ENCODE results near the gene CMSS1.

CMSS1 gene

DNA sequence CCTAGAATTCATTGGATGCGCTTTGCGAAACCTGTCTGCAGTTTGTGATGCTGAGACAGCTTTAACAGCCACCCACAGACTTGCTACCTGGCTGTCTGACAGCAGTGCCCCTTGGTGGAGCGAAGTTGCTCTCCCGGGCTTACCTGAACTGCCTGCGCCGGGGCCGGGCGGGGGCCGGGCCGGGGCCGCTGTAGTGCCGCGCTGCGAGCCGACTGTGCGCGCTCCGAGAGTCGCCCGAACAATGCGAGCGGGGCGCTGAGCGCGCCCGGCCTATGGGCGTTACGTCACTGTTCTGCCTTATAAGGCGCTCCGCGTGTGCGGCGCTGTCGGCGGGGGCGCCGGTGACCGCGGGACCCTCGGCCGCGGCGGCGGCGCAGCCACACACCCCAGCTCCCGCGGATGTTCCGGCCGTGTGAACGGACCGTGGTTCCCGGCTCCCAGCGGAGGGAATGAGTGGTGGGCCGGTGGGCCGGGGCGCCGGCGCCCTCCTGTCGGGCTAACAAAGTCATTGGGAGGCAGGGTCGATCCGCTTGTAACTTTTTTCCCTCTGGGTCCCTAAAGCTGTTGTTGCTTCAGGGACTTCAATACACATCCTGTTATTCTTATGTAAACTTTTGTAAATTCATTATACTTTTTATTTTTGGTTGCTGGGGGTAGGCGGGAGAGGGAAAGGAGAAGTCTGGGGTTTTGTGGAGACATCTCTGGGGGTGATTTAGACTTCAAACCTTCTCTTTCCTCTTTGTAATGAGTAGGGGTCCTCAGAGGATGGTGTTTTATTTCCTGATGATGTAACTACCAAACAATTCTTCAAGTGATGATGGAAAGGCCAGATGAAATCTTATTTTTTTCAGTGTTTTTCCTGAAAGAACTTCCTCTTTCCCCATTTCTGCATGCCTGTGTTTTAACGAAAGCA lies 58.5 kb downstream of the CMSS1 start:
- peak; percentile 33 to 70 (median 57) for DNase-seq

DNA sequence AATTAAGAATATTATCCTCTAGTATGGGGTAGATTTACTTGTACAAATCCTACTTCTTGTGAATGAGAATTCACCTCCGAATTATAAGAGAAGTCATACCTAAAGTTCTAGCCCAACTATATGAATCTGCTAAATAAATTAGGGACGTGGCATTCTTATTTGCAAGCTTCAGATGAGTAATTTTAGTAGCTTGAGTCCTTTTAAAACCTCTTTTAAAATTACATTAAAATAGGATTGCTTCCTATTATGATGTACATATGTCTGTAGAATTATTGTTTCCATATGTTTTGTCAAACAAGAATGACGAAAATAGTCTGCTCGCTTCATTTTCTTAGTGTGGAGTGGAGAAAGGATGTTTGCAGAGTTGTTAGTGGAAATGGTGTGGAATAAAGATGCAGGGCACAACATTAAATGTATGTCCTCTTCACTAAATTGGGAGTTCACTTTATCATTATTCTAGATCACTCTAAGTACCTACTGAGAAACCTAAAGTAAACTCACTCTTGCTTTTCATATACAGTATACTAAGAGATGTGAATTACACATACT lies 59.4 kb downstream of the CMSS1 start:
- no peak for DNase-seq

DNA sequence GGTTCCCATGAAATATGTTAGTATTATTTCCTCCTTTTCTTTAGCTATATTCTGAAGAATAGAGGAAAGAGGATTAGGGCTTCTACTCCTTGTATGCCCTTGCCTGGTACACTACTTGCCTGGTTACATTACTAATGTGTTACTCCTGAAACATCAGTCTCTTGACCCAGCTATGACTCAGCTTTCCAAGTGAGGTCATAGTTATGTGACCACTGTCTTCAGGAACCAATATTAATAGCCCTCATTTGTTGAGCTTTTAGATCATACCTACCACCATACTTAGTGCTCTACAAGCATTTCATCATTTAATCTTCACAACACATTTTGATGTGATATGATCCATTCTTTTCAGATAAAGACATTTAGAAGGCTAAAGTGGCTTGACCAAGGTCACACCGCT lies 60.3 kb downstream of the CMSS1 start:
- no peak for DNase-seq

DNA sequence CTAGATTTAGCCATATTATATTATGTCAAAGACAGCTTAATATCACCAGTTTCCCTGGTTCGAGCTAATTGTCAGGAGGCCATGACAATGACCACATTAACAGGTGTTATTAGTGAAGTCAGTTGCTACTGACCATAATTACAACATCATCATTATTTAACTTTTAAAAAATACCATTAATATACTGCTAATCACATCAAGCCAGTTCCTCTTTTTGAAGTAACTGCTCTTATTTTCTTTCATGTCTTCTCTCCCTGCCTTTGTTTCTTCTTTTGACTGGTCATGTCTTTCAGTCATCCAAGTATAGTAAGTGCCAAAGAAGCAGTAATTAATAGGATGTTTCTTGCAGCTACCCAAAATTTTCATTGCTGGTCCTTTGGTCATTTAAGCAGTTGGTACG lies 61.6 kb downstream of the CMSS1 start:
- no peak for DNase-seq

DNA sequence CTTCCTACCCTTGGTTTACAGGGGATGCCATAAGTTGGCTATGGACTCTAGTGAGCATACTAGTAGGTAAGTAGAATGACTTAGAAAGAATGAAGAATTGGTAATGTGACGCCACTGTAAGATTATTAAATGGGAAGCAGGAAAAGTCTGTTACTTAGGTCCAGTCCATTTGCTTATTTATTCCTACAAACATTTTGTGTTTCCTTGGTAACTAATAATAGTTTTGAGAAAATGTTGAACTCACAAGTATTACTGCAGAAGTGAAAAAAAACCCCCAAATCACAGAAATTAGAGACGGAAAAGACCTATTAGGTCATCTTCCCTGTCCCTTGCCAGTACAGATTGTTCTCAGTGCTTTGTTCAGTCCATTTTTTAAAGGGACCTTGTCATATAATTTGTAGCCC lies 63.5 kb downstream of the CMSS1 start:
- DNase-seq = no peak

DNA sequence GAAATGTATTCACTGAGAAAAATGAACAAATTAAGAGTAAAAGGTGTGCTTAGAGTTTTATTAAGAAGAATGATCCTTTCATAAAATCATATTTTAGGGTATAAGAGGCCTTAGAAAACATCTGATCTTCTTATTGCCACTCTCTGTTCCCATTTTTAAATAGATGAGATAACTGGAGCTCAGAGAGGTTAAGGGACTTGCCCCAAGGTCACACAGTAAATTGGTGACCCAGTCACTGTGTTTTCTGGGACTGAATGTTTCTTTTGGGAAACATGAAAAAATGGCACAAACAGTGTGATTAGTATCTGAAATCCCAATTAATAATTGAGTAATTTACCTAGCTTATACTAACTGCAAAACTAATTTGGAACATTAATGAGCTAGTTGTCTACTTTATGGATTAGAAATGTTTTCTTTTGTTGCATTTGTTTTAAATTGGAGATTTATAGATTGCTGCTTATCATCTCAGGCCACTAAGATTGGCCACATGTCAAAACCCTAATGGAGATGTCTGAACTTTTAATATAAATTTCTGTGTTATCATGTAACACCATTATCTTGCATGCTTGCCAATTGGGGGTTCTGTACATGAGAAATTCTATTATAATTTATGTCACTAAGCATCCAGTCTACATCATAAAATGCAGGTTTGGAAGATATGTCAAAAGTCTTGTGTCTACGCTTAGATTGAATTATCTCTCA lies 64.9 kb downstream of the CMSS1 start:
- no peak for DNase-seq

DNA sequence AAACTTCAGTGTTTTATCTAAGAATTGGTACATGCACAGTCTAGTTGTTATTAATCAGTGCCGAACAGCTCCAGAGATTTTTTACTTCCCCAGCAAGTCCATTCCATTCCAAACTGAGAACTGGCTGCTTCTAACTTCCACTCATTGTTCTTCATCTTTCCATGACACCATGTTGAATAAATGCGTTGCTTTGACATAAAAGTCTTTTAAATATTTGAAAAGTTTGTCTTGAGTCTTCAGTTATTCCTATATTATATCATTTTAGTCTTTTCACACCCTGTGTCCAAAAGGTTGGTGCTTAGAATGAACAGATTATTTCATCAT lies 65.4 kb downstream of the CMSS1 start:
- DNase-seq = no peak

DNA sequence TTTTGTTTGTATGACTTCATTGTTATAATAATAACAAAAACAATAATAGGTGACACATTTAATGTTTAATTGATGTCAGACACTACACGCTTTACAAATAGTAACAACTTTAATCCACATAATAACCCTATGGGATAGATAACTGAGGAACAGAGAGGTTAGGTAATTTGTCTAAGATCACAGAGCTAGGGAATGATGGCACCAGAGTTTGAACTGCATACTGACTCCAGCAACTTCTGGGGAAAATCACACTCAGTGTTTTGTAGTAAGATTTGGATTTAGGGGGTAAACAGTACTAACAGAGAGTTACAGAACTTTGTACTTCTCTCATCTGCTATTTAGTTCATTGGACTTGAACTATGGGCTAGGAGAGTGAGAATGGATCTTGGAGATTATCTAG lies 66.0 kb downstream of the CMSS1 start:
- no peak for DNase-seq

DNA sequence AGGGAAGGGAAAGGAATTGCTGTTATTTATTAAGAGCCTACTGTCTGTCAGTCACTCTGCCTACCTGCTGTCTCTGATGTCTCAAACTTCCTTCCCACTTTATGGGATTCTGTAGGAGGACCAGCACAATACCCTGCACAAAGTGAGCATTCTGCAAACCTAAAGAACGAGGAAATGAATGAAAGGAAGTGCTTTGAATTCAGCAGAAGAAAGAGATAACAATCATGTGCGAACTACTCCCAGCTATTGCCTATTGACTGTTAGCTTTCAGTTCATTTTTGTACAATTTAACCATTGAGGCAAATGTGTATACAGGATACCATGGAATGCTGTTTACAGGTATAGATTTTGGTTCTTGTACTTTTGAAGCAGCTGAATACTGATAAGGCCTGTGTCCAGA lies 66.8 kb downstream of the CMSS1 start:
- peak in 1 of 5 donors; percentile 39 for DNase-seq

DNA sequence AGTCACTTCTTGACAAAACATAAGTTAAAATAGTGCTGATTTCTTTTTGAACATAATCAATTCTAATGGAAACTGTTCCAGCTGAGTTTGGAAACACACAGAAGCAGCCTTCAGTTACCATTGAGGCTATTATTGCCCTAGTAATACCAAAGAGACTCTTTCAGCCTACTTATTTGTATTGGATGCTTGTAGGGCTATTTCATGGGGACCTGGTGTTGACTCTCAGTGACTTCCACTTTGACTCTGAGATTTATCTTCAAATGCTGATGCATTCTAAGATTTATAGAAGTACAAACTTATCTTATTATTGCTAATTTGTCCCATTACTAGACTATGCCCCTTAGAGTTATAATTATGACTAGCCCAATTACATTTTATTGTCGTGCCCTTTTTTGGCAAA lies 67.4 kb downstream of the CMSS1 start:
- DNase-seq = no peak

DNA sequence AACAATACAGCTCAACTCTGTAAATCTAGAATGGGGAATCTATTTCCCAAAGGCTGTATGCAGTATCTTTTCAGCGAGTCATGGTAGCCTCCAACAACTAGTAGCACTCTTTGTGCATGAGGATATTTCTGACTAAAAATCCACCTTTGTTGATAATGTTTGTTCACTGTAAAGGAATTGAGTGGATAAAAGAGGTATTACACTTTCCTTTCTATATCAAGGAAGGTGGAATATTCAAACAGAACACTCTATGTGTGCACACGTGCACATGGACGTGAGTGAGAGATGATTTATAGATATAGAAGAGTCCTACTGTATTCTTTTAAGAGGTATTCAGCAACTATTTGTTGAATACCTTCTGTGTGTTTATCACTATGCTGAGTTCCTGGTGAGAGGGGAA lies 68.2 kb downstream of the CMSS1 start:
- no peak for DNase-seq

DNA sequence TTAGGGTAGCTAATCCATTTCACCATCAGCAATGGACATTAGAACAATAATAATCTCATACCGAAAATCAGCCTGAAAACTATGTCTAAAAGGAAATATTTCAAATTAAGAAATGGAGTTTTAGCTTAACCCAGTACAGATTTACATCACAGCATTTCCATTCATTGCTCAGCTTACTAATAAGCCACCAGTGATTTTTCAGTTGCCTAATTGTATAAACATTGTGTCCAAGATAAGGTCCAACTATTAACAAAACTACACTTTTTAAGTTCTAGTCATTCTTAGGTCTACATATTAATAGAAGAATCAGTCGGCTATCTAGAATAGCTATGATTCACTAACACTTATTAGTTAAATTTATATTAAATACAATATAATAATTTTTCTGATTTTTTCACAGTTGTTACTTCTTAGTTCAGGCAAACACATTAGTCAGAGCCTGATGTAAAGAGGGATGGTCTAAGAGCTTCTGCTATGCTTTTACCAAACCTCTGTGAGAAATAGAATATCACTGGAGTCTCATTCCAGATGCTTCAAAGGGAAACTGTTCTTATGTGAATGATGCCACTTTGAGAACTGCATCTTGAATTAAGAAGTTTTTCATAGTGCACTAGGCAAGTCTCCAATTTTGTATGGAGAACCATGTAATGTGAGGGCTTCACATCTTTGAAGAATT lies 74.1 kb downstream of the CMSS1 start:
- no peak for DNase-seq

DNA sequence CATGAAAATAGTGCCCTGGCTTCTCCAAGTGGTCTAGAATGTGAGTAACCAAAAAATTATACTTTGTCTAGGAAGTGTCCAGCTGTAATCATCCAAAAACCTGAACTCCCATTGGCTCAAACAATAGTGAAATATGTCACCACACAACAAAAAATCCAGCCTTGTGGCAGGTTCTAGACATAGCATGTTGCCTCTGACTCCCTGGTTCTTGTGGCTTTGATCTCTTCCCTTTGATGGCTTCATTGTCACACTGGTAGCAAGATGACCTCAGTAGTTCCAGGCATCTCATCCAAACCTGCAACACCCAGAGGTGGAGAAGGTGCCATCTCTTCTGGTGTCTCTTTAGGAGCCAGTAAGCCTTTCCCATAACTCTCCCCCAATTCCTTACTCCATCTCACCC lies 74.7 kb downstream of the CMSS1 start:
- no peak for DNase-seq

DNA sequence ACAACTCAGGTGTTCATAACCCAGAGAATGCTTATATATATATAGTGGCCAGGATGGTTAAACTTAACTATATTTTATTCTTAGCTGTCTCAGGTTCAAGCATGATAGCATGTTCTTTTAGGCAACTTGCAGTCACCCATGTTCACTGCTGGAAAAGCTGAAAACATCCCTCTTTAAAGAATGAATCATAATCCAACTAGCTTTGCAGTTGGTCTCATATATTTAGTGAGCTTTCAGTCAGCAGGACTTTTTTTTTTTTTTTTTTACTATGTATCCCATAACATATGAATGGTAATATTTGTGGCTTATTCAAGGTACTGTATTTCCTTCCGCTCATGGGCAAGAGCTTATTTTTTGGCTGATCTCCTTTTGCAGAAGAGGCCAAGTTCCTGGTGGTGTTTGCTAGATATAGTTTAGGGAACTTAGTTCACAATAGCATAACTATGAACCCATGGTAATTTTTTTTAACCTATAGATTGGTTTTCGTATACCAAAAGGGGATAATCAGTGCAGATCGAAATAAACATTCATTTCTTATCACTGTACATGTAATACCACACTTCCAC lies 77.6 kb downstream of the CMSS1 start:
- no peak for DNase-seq

DNA sequence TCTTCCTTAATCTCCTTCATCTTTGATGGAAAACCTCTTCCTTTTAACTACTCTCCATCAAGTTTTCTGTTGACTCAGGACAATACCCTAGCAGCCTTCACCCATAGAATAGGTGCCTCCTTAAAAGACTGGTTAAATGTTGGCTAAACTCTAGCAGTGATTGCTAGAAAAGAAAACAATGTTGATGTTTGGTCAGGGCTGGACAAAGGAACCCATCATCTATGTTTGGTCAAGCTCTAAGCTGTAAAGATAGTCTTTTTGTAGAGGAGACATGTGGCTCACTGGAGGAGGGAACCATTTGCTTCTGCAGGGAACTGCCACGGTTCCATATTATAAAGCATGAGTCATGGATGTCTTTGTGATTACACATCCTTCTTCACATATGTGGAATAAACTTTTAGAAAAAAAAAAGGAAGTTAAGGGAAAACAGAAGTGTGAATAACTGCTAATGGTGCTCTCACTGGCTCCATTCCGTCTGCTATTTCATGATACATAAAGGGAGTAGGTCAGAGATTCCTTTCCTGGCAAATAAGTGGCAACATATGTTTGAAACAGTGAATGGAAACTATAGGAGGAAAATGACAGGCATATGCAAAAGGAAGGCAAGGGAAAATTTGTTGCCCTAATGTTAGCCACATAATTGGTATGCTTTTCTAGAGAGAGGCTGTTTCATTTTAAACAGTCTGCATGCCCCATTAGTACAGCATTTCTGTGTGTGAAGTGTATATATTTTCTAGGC lies 78.2 kb downstream of the CMSS1 start:
- no peak for DNase-seq

DNA sequence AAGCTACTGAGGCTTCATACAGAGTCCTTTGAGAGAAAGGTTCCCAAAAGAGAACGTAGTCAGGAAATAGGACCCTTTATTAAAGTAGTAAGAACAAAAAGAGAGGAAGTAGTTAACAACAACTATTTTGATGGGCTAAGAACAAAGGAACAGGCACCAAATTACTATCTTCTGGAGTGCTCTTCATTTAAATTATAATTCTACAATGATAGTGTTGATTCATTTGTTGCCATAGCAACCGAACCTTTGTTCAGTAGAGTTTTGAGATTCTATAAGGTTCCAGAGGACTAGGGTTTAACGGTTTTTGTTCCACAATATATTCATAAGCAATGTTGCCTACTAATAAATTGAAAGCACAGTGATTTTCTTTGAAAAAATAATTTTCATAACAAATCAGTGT lies 78.8 kb downstream of the CMSS1 start:
- DNase-seq = no peak

DNA sequence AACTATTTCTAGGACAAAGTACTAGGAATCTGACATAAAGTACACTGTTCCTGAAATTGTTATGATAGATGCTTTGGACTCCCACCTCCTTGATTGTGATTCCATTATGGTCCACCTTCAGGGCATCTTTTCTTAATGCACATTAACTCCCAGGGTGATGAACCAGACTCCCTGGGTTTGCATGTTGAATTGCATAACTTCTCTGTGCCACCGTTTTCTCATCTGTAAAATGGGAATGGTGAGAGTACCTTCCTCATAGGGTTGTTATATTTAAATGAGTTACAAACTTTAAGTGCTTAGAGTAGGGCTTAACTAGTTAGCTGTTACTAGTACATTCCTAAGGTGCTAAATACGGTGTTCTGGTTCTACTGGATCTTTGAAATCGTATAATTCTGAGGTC lies 81.9 kb downstream of the CMSS1 start:
- no peak for DNase-seq

DNA sequence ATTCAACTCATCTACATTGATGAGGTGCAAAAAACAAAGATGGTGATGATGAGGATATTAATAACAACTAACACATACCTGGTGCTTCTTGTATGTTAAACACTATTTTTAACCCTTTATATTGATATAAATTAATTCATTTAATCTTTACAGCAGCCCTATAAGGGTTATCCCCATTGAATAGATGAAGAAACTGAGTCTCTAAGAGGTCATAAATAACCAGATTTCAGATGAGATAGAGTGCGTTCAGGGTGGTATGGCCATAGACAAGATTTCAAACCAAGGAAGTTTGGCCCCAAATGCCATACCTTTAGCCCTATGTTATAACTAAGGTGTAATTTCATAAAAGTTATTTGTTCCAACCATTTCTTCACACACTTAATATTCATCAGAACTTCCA lies 82.6 kb downstream of the CMSS1 start:
- DNase-seq = no peak

DNA sequence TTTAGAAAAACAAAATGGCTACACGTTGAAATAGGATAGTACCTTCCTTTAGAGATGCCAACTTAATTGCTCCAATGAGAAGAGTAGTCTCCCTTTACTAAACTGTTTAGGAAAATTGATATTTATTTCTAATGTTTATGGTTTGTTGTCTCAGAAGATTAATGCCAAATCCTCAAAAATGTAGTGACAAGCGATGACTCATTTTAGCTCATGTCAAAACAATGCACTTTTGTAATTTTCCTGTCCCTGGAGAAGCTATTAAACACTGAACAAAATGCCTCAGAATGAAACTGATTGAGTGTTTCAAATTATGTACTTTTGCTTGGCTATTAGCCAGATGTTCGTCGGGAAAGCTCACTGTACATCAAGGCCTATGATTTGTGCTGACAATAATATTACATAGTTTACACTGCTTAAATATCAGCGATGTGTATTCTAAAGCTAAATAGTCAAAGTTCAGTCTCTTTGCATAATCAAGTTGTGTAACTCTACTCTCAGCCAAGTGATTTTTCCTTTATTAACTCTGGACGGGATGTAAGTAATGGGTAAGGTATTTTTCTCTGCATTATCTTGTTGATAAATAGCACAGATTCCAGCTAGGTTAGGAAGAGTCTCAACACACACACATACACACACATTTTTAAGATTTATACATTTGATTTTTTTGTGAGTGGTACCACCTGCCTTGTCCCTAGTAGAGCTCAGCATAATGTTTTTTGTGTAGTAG lies 83.7 kb downstream of the CMSS1 start:
- no peak for DNase-seq

DNA sequence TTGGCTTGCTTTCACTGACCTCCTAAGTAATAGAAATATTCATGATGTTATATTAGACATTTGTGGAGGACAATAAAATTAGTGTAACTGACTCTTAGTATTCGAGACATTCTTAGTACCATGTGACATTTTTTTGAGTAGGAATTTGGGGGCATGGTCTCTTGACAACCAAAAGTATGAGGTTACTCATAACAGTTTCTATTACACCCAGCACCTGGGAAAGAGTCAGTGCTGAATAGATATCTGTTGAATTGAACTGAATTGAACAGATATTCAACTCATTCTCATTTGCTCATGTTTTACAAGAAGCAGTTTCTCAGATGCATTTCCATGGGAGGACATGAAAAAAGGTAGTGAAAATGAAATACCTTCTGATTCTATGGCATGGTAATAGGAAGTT lies 84.4 kb downstream of the CMSS1 start:
- DNase-seq = no peak

DNA sequence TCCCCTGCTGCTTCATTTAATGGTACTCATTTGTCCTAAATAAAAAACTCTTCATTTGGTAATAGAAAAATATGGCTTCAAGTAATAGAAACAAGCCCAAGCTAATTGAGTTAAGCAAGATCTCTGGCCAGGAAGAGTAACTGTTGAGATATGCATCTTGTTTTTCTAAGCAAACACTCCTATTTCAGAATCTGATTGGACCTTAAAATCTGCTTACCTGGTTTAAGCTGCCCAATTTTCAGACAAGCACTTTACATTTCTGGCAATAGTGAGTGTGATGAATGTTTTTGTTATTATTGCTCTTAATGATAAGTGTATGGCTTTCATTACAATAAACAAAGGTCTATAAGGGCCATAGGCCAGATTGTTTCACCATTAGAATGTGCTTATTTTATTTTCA lies 86.2 kb downstream of the CMSS1 start:
- no peak for DNase-seq
